HG02798 (cell line): ENCODE results near the gene SHISAL1.

Experiments
- ATAC-seq: cut with Tn5 transposase; IDR thresholded peaks from one replicate; pipeline ENCODE4 v1.9.1; 2021; ENCODE audit warnings: mild to moderate bottlenecking; ENCODE audit not compliant: unreplicated experiment, poor library complexity

SHISAL1 gene

GRCh38 chr22:44266796-44267760 is 45.7 kb downstream of the SHISAL1 start:
- no peak for ATAC-seq

GRCh38 chr22:44263547-44263946 is 49.2 kb downstream of the SHISAL1 start:
- ATAC-seq, result no peak

GRCh38 chr22:44261861-44262595 is 50.7 kb downstream of the SHISAL1 start:
- no peak for ATAC-seq

GRCh38 chr22:44261164-44261860 is 51.4 kb downstream of the SHISAL1 start:
- no peak for ATAC-seq

- ATAC-seq, result no peak
These were observed 52.3 kb downstream of the SHISAL1 start for GRCh38 chr22:44260216-44261035.

GRCh38 chr22:44259366-44260215 is 53.2 kb downstream of the SHISAL1 start:
- ATAC-seq, result no peak

GRCh38 chr22:44256556-44257485 is 55.9 kb downstream of the SHISAL1 start:
- ATAC-seq, result no peak

GRCh38 chr22:44256085-44256484 is 56.7 kb downstream of the SHISAL1 start:
- no peak for ATAC-seq

GRCh38 chr22:44254811-44255210 is 57.9 kb downstream of the SHISAL1 start:
- no peak for ATAC-seq

GRCh38 chr22:44249376-44250147 is 63.2 kb downstream of the SHISAL1 start:
- ATAC-seq, result no peak

GRCh38 chr22:44248926-44249325 is 63.8 kb downstream of the SHISAL1 start:
- no peak for ATAC-seq

GRCh38 chr22:44247923-44248892 is 64.5 kb downstream of the SHISAL1 start:
- ATAC-seq, result no peak

GRCh38 chr22:44247346-44247745 is 65.4 kb downstream of the SHISAL1 start:
- ATAC-seq, result no peak

GRCh38 chr22:44246615-44247326 is 66.0 kb downstream of the SHISAL1 start:
- no peak for ATAC-seq

GRCh38 chr22:44245867-44246266 is 66.9 kb downstream of the SHISAL1 start:
- ATAC-seq, result no peak
